Subcutaneous abdominal adipose tissue (tissue), 5 donors: ENCODE measurements around the gene VIL1.
A peak's percentile ranks its signal among the peaks of the same experiment; 100 is the strongest.

ENCODE experiments used
- H3K27ac ChIP-seq: one replicate; pipeline ENCODE4 v1.7.0; 2013; ENCODE audit warnings: low read depth, mild to moderate bottlenecking, inconsistent platforms, low read length, moderate library complexity
- H3K27me3 ChIP-seq, 5 donors: one replicate each; pipeline ENCODE4 v1.7.0; 2013; ENCODE audit warnings: low read length in 5 of 5, inconsistent platforms in 1 of 5; ENCODE audit not compliant: control insufficient read depth in 5 of 5, insufficient read depth in 4 of 5
- H3K36me3 ChIP-seq, 5 donors: one replicate each; pipeline ENCODE4 v1.7.0; 2013; ENCODE audit warnings: low read length in 5 of 5; ENCODE audit not compliant: control insufficient read depth in 5 of 5, insufficient read depth in 5 of 5
- H3K4me1 ChIP-seq, 5 donors: one replicate each; pipeline ENCODE4 v1.7.0; 2013; ENCODE audit warnings: low read length in 5 of 5, mild to moderate bottlenecking in 3 of 5, moderate library complexity in 1 of 5; ENCODE audit not compliant: control insufficient read depth in 5 of 5, insufficient read depth in 5 of 5
- H3K4me3 ChIP-seq, 5 donors: one replicate each; pipeline ENCODE4 v1.7.0; 2013; ENCODE audit warnings: low read length in 5 of 5, low read depth in 1 of 5
- H3K9ac ChIP-seq, 5 donors: one replicate each; pipeline ENCODE4 v1.7.0; 2013; ENCODE audit warnings: low read length in 5 of 5, mild to moderate bottlenecking in 4 of 5, moderate library complexity in 3 of 5
- H3K9me3 ChIP-seq, 5 donors: one replicate each; pipeline ENCODE4 v1.7.0; 2013; ENCODE audit warnings: low read length in 5 of 5; ENCODE audit not compliant: control insufficient read depth in 5 of 5
- donor health status: healthy.
- donor health status: healthy.
- donor health status: healthy.
- donor health status: healthy.
- donor health status: healthy.

VIL1 gene

GRCh38 chr2:218456849-218457248, 37.9 kb downstream of the VIL1 start:
- H3K4me1 ChIP-seq: no peaks in the 10 kb centered on the region
- H3K36me3 ChIP-seq: peaks cover 24 to 41% (median 28%) of the 10 kb centered on the region in 5 donors
- H3K27me3 ChIP-seq: no peaks in the 10 kb centered on the region
- H3K9ac ChIP-seq: no peak overlapping the region
- H3K27ac ChIP-seq: no peak overlapping the region
- H3K9me3 ChIP-seq: no peaks in the 10 kb centered on the region
- no peak overlapping the region for H3K4me3 ChIP-seq

- no peaks in the 10 kb centered on the region for H3K4me1 ChIP-seq
- no peaks in the 10 kb centered on the region for H3K9me3 ChIP-seq
- H3K27me3 ChIP-seq: no peaks in the 10 kb centered on the region
- no peak overlapping the region for H3K9ac ChIP-seq
- no peak overlapping the region for H3K27ac ChIP-seq
- no peak overlapping the region for H3K4me3 ChIP-seq
- H3K36me3 ChIP-seq: peaks cover 18 to 43% (median 28%) of the 10 kb centered on the region in 5 donors
Observed at GRCh38 chr2:218458598-218458997, 39.7 kb downstream of the VIL1 start.

DNA sequence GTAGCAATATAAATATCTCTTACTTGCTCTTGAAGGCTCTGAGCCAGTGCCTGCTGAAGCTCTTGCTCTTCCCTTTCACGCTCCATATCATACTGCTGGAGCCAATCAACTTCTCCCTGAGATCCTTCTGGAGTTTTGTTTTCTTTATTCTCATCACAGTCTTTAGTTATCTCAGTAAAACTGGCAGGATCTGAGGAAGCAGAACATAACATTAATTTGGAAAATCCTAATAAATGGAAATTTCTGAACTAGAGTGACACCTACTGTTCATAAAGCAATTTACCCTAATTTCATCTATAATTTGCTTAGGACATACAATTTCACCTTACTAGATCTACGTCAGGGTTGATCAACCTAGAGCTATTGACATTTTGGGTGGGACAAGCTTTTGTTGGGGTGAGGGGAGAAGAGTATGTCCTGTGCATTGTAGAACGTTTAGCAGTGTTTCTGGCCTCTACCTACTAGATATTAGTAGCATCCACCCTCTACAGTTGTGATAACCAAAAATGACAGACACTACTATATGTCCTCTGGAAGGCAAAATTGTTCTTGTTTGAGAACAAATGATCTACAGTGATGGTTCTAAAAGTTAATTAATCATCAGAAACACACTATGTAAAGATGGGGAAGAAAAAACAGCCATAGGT, 47.2 kb downstream of the VIL1 start:
- Histone ChIP-seq H3K27me3 (no peaks in the 10 kb centered on the region), H3K36me3 (peaks cover 3 to 19% (median 7%) of the 10 kb centered on the region in 5 donors), H3K4me1 (no peaks in the 10 kb centered on the region), H3K9me3 (no peaks in the 10 kb centered on the region), H3K4me3 (no peak overlapping the region), H3K9ac (no peak overlapping the region), H3K27ac (no peak overlapping the region)

DNA sequence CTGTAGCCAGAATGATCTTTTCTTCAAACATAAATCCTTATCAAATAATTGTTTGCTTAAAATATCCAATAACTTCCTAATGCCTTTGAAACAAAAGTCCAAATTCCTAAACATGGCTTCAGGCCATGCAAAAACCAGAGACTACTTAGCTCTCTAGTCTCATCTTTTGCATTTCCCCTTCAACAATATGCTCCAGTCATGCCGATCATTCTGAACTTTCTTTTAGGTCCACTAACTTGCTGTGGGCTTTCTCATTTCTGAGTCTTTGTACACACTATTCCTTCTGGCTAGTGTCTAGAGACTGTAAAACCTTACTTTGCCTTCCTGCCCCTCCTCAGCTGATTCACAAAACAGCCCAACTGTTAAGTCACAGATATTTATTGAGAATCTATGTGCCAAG, 51.5 kb downstream of the VIL1 start:
- Histone ChIP-seq H3K9ac (no peak overlapping the region), H3K27me3 (no peaks in the 10 kb centered on the region), H3K9me3 (no peaks in the 10 kb centered on the region), H3K4me1 (peaks cover 0 to 12% (median 0%) of the 10 kb centered on the region in 5 donors), H3K27ac (no peak overlapping the region), H3K4me3 (no peak overlapping the region), H3K36me3 (peaks cover 12 to 18% (median 15%) of the 10 kb centered on the region in 5 donors)

DNA sequence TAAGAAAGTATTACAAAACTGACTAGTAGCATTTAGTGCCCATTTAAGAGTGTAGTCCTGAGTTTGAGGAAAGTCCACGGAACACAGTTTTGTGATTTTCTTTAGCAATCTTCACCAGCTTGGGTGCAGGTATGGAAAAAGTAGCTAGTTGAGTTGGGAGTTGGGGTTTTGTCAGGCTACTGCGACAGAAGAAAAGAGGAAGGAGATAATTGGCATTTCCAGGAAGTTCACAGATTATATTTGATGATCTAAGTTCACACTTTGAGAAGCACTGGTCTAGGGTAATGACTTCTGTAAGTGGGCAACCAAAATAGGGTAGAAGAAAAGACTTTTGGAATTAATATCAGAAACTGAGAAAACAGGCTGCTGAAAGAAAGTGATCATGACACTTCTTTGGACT, 52.1 kb downstream of the VIL1 start:
- Histone ChIP-seq H3K36me3 (peaks cover 12 to 18% (median 15%) of the 10 kb centered on the region in 5 donors), H3K27ac (no peak overlapping the region), H3K9me3 (no peaks in the 10 kb centered on the region), H3K4me1 (peaks cover 0 to 12% (median 0%) of the 10 kb centered on the region in 5 donors), H3K27me3 (no peaks in the 10 kb centered on the region), H3K4me3 (no peak overlapping the region), H3K9ac (no peak overlapping the region)

GRCh38 chr2:218471982-218472381, 53.1 kb downstream of the VIL1 start:
- H3K9me3 ChIP-seq: no peaks in the 10 kb centered on the region
- peaks cover 12 to 19% (median 15%) of the 10 kb centered on the region in 5 donors for H3K36me3 ChIP-seq
- H3K9ac ChIP-seq: no peak overlapping the region
- H3K27me3 ChIP-seq: no peaks in the 10 kb centered on the region
- H3K4me1 ChIP-seq: peaks cover 0 to 19% (median 5%) of the 10 kb centered on the region in 5 donors
- no peak overlapping the region for H3K27ac ChIP-seq
- H3K4me3 ChIP-seq: no peak overlapping the region

- Histone ChIP-seq H3K36me3 (peaks cover 12 to 19% (median 15%) of the 10 kb centered on the region in 5 donors), H3K4me1 (peaks cover 0 to 21% (median 7%) of the 10 kb centered on the region in 5 donors)
Observed at GRCh38 chr2:218472988-218473387, 54.1 kb downstream of the VIL1 start.

GRCh38 chr2:218474527-218474926, 55.6 kb downstream of the VIL1 start:
- no peaks in the 10 kb centered on the region for H3K27me3 ChIP-seq
- no peaks in the 10 kb centered on the region for H3K9me3 ChIP-seq
- no peak overlapping the region for H3K9ac ChIP-seq
- H3K36me3 ChIP-seq: peaks cover 12 to 22% (median 18%) of the 10 kb centered on the region in 5 donors
- peaks cover 0 to 21% (median 7%) of the 10 kb centered on the region in 5 donors for H3K4me1 ChIP-seq
- H3K27ac ChIP-seq: no peak overlapping the region
- H3K4me3 ChIP-seq: no peak overlapping the region

More at GRCh38 chr2:218472988-218473387, 54.1 kb downstream of the VIL1 start:
- Histone ChIP-seq H3K27me3 (no peaks in the 10 kb centered on the region), H3K27ac (no peak overlapping the region), H3K9me3 (no peaks in the 10 kb centered on the region), H3K4me3 (no peak overlapping the region), H3K9ac (no peak overlapping the region)

- H3K27ac ChIP-seq: no peak overlapping the region
- no peak overlapping the region for H3K4me3 ChIP-seq
Observed at GRCh38 chr2:218476676-218477075, 57.8 kb downstream of the VIL1 start.

DNA sequence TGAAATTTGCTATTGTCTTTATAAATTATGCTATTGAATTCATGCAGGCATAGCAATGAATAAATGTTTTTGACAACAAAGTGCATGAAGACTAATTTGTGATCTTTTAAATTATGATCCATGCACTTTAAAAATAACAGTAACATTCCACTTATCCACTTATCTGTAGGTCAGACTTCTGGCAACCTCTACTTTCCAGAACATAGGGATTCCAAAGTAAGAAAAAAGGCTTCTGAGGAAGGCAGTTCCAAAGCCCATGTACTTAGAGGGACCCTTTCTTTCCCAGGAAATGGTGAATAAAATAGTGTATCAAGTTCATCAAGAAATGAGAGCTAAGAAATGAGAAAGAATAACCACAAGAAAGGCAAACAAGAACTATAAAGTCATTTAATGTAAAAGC, 58.3 kb downstream of the VIL1 start:
- Histone ChIP-seq H3K4me3 (no peak overlapping the region), H3K36me3 (peaks cover 23 to 35% (median 28%) of the 10 kb centered on the region in 5 donors), H3K27me3 (no peaks in the 10 kb centered on the region), H3K9me3 (no peaks in the 10 kb centered on the region), H3K4me1 (peaks cover 0 to 16% (median 7%) of the 10 kb centered on the region in 5 donors), H3K27ac (no peak overlapping the region), H3K9ac (no peak overlapping the region)

More at GRCh38 chr2:218476676-218477075, 57.8 kb downstream of the VIL1 start:
- Histone ChIP-seq H3K9ac (peak overlapping the region in 3 of 5 donors; percentile 25 to 35 (median 35)), H3K4me1 (peaks cover 0 to 18% (median 7%) of the 10 kb centered on the region in 5 donors), H3K9me3 (no peaks in the 10 kb centered on the region), H3K36me3 (peaks cover 19 to 33% (median 25%) of the 10 kb centered on the region in 5 donors), H3K27me3 (no peaks in the 10 kb centered on the region)
